ENCODE measurements around the gene KCNH3.

Gene KCNH3

DNA sequence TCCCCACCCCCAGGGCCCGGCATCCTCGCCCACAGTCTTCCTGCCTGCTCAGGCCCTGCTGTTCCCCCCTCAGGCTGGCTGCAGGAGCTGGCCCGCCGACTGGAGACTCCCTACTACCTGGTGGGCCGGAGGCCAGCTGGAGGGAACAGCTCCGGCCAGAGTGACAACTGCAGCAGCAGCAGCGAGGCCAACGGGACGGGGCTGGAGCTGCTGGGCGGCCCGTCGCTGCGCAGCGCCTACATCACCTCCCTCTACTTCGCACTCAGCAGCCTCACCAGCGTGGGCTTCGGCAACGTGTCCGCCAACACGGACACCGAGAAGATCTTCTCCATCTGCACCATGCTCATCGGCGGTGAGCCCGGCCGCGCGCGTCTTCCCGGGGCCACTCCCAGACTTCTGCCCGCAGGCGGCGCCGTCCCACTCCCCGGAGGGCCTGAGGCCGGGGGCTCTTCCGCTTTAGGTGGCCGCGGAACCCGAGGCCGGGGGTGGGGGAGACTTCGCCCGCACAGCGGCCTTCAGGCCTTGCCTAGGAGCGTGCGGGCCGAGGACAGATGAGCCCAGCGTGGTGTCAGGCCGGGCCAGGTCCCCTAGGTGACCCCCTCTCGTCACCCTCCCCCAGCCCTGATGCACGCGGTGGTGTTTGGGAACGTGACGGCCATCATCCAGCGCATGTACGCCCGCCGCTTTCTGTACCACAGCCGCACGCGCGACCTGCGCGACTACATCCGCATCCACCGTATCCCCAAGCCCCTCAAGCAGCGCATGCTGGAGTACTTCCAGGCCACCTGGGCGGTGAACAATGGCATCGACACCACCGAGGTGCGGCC is 10.2 kb downstream of the KCNH3 start:
- DNase-seq = no peak

DNA sequence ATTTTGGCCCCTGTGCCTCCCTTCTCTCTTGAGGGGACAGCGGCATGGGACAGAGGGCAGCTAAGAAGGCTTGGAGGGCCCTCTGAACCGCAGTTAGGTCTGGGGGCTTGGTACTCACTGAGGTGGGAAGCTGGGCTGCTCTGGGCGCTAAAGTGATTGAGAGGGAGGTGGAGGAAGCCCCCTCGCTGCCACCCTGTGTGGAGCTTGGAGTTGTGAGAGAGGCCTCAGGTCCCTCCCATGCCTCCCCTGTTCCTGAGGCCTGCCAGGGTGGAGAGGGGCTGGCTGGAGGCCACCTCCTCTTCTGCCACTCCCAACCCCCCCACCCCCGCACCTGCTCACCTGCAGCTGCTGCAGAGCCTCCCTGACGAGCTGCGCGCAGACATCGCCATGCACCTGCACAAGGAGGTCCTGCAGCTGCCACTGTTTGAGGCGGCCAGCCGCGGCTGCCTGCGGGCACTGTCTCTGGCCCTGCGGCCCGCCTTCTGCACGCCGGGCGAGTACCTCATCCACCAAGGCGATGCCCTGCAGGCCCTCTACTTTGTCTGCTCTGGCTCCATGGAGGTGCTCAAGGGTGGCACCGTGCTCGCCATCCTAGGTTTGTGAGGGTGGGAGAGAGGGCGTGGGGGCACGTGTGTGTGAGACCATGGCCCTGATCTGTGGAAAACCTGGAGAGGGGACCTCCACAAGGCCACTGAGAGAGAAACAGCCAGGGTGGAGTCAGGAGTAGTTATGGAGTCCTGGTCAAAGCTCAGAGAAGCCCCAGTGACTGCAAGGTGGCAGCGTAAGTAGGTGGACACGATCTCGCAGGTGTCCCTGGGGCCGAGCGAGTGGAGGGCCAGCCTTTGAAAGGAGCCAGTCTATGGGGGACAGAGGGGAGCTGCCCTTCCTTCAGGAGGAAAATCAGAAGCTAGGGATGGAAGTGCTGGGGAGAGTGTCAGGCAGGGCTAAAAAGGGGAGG is 11.2 kb downstream of the KCNH3 start:
- DNase-seq = no peak

- DNase-seq = no peak
Measured at GRCh38 chr12:49550693-49551252, 11.9 kb downstream of the KCNH3 start.

DNA sequence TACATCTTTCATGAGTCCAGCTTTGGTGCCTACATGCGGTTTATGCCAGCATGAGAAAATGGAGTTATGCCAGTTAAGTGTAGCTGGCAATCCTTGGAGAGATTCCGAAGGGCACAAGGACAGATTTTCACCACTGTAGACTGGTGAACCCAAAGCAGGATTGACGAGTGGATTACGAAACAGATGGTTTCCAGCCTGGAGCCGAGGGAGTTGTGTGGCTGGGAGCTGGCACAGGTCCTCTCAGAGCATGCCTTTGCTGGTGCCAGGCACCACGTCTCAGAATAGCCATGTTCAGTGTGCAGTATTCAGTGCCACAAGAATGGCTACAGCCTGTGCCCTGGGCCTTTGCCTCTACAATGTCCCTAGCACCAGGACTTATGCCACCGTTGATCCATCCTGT is 13.2 kb downstream of the KCNH3 start:
- no peak for DNase-seq

DNA sequence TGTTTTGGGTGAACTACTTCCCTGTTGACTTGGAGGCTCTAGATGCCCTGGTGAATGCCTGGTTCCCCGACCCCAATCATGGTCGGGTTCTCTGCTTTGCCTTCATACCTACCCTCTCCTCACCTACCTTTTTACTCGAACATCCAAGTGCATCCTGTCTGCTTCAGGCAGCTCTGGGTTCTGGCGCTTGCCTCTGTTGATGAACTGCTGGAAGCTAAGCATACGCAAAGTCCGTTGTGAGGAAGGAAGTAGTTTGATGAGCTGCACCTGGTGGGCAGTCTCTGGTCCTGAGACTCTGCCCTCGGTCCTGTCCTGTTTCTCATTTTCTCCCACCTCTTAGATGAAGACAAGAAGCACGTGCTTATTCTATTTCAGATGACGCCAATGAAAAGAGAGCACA is 13.6 kb downstream of the KCNH3 start:
- no peak for DNase-seq

DNA sequence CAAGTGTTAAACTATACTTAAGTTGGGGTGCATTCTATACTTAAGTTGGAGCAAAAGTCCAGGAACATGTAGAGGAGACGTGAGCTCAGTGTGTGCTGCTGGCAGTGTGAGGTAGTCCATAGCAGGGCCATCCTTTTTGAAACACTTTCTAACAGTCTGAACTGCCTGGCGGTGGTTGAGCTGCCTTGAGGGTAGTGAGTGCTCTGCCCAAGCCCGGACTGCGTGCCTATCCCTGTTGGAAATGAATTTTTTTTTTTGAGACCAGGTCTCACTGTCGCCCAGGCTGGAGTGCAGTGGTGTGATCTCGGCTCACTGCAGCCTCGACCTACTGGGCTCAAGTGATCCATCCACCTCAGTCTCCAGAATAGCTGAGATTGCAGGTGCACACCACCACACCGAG is 14.1 kb downstream of the KCNH3 start:
- no peak for DNase-seq

DNA sequence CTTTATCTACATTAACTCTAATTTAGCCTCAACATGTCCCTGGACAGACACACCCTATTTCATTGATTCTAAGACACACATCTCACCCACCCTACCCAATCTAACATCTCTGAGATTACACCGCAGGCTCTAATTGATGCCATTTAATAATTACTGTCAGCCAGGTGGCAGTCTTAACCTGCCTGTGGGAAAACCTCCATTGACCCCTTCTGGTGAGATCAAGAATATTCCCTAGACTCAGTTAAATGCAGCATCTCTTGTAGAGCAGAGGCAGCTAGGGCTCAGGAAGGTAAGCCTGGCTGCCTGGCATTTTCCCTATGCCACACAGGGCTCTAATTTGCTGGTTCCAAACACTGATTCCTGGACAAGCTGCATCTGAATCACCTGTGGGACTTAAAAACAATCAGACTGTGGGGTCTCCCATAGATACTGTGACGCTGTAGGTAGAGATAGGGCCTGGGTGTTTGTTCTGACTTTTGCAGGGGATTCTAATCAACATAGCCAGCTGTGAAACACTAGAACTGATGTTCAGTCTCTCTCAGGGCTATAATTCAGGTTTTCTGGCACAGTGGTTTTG is 14.8 kb downstream of the KCNH3 start:
- peak; percentile 16 for DNase-seq

- no peak for DNase-seq
Measured at GRCh38 chr12:49554266-49554665, 15.4 kb downstream of the KCNH3 start.

GRCh38 chr12:49555631-49556390 is 17.0 kb downstream of the KCNH3 start:
- DNase-seq = no peak

GRCh38 chr12:49556391-49557186 is 17.8 kb downstream of the KCNH3 start:
- DNase-seq = no peak

DNA sequence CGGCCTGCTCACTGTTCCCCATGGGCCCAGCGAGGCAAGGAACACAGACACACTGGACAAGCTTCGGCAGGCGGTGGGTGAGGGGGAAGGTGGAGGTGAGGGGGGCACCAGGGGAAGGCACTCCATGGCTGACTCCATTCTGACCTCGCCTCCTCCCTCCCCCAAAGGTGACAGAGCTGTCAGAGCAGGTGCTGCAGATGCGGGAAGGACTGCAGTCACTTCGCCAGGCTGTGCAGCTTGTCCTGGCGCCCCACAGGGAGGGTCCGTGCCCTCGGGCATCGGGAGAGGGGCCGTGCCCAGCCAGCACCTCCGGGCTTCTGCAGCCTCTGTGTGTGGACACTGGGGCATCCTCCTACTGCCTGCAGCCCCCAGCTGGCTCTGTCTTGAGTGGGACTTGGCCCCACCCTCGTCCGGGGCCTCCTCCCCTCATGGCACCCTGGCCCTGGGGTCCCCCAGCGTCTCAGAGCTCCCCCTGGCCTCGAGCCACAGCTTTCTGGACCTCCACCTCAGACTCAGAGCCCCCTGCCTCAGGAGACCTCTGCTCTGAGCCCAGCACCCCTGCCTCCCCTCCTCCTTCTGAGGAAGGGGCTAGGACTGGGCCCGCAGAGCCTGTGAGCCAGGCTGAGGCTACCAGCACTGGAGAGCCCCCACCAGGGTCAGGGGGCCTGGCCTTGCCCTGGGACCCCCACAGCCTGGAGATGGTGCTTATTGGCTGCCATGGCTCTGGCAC is 18.5 kb downstream of the KCNH3 start:
- DNase-seq = no peak

- DNase-seq = no peak
Measured at GRCh38 chr12:49557917-49558215, 19.0 kb downstream of the KCNH3 start.

GRCh38 chr12:49558526-49558925 is 19.7 kb downstream of the KCNH3 start:
- no peak for DNase-seq

- no peak for DNase-seq
Measured at GRCh38 chr12:49559011-49559675, 20.3 kb downstream of the KCNH3 start.

DNA sequence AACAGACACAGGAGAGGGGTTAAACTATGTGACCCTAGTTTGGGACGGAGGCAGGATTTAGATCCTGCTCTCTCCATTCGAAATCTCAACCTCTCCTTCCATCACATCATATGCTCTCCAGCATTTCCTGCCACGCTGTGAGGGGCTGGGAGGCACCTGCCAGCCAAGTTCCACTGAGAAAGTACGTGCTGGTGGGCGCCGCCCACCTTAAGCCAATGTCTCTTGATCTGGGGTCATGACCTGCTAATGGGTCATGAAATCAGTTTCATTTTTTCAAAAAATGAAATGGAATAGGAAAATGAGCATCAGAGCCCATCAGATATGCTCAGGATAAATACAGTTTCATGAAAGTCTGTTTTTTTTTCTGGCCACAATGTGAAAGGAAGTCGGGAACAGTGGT is 21.9 kb downstream of the KCNH3 start:
- DNase-seq = no peak

DNA sequence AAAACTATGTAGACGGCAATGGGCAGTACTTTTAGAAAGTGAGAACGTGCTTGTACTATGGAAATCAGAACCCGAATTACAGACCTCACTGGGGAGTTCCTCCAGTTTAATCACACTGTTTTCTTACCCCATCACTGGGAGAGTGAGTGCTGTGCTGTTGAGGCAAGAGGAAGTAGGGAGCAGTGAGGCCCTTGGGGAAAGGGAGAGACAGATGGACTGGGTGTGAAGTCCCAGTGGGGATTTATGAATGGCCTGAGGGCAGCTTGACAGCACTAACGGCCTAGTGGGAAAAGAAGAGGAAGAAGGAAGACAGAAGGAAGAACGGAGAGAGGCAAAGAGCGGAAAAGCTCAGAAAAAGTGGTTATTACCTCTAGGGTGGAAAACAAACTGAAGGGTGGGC is 23.4 kb downstream of the KCNH3 start:
- DNase-seq = no peak

DNA sequence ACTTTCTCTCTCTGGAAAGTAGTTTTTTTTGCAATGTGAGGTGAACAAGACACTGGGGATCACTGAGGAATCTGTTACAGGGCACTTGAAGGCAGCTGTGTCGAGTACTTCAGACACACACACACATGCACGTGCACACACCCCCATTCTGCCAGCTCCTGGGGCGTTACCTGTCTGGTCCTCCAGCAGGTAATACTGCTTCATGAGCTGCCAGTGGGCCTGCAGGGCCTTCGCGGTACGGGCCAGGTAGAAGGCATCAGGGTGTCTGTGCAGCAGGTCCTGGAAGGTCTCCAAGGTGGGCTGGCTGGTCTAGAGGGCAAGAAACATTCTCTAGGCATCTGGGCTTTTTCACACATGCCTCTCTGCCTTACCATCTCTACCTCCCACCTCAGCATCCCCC is 24.0 kb downstream of the KCNH3 start:
- no peak for DNase-seq

- DNase-seq = no peak
Measured at GRCh38 chr12:49563951-49564685, 25.3 kb downstream of the KCNH3 start.

GRCh38 chr12:49564686-49565405 is 26.0 kb downstream of the KCNH3 start:
- DNase-seq = no peak
